ENCODE data around the gene TMEM233.
A peak's percentile ranks its signal among the peaks of the same experiment; 100 is the strongest.

The TMEM233 gene

GRCh38 chr12:119682639-119683252 lies 89.2 kb downstream of the TMEM233 start:
- ATAC-seq, result no peak
- TF ChIP-seq ZNF8 (CRISPR knock-in tag; IDR thresholded peaks at IDR 0.05), result no peak
- TF ChIP-seq ZC3H10 (CRISPR knock-in tag; IDR thresholded peaks at IDR 0.05), result no peak
- TF ChIP-seq TCF4 (CRISPR knock-in tag; IDR thresholded peaks at IDR 0.05; ENCODE audit: borderline replicate concordance), result no peak
- TF ChIP-seq RARB (CRISPR knock-in tag; IDR thresholded peaks at IDR 0.05), result no peak
- TF ChIP-seq ZFP30 (CRISPR knock-in tag; IDR thresholded peaks at IDR 0.05), result no peak
- TF ChIP-seq GLIS3 (CRISPR knock-in tag; IDR thresholded peaks at IDR 0.05), result no peak
- TF ChIP-seq ARNTL (CRISPR knock-in tag; IDR thresholded peaks at IDR 0.05; ENCODE audit: borderline replicate concordance, low read depth), result no peak
- no peak for TF ChIP-seq ZNF70 (CRISPR knock-in tag; IDR thresholded peaks at IDR 0.05)
- TF ChIP-seq ESRRG (CRISPR knock-in tag; IDR thresholded peaks at IDR 0.05), result no peak
- no peak for TF ChIP-seq TOX (CRISPR knock-in tag; IDR thresholded peaks at IDR 0.05; ENCODE audit: borderline replicate concordance)
- no peak for TF ChIP-seq CREB5 (CRISPR knock-in tag; IDR thresholded peaks at IDR 0.05; ENCODE audit: low read depth)
- no peak for TF ChIP-seq OSR1 (CRISPR knock-in tag; IDR thresholded peaks at IDR 0.05)
- TF ChIP-seq ISL1 (CRISPR knock-in tag; IDR thresholded peaks at IDR 0.05), result no peak
- no peak for TF ChIP-seq BACH2 (CRISPR knock-in tag; IDR thresholded peaks at IDR 0.05; ENCODE audit: borderline replicate concordance)
- no peak for TF ChIP-seq POU6F1 (CRISPR knock-in tag; IDR thresholded peaks at IDR 0.05; ENCODE audit: borderline replicate concordance, low read depth)
- no peak for TF ChIP-seq TSHZ2 (CRISPR knock-in tag; IDR thresholded peaks at IDR 0.05)
- no peak for TF ChIP-seq PPARA (CRISPR knock-in tag; IDR thresholded peaks at IDR 0.05; ENCODE audit: borderline replicate concordance)

- peak; percentile 47 for ATAC-seq
- no peak for TF ChIP-seq PPARA (CRISPR knock-in tag; IDR thresholded peaks at IDR 0.05; ENCODE audit: borderline replicate concordance)
- TF ChIP-seq POU6F1 (CRISPR knock-in tag; IDR thresholded peaks at IDR 0.05; ENCODE audit: borderline replicate concordance, low read depth), result no peak
- TF ChIP-seq GLIS3 (CRISPR knock-in tag; IDR thresholded peaks at IDR 0.05), result no peak
- TF ChIP-seq PATZ1 (CRISPR knock-in tag; IDR thresholded peaks at IDR 0.05; ENCODE audit: borderline replicate concordance), result no peak
- no peak for TF ChIP-seq ZNF70 (CRISPR knock-in tag; IDR thresholded peaks at IDR 0.05)
- TF ChIP-seq ZNF565 (CRISPR knock-in tag; conservative IDR thresholded peaks at IDR 0.05; ENCODE audit: low read depth), result no peak
- TF ChIP-seq BACH2 (CRISPR knock-in tag; IDR thresholded peaks at IDR 0.05; ENCODE audit: borderline replicate concordance), result no peak
- no peak for TF ChIP-seq CREB5 (CRISPR knock-in tag; IDR thresholded peaks at IDR 0.05; ENCODE audit: low read depth)
- no peak for TF ChIP-seq ZFP30 (CRISPR knock-in tag; IDR thresholded peaks at IDR 0.05)
- no peak for TF ChIP-seq TCF4 (CRISPR knock-in tag; IDR thresholded peaks at IDR 0.05; ENCODE audit: borderline replicate concordance)
- no peak for TF ChIP-seq TSHZ2 (CRISPR knock-in tag; IDR thresholded peaks at IDR 0.05)
- TF ChIP-seq ZFP3 (CRISPR knock-in tag; IDR thresholded peaks at IDR 0.05), result no peak
- no peak for TF ChIP-seq ARNTL (CRISPR knock-in tag; IDR thresholded peaks at IDR 0.05; ENCODE audit: borderline replicate concordance, low read depth)
Observed at GRCh38 chr12:119683413-119683812, 89.8 kb downstream of the TMEM233 start.
